KOPT-K1 (cell line): Measurements from ENCODE around the gene DENND2A.
"Not testable (repeated sequence)": the region's sequence is repeated elsewhere in the genome, so short reads cannot be mapped to it uniquely, and the experiment has no call there.

Experiments used
- H3K27ac ChIP-seq: fragments of 200-600 bp; sonication (generic); 2 replicates; pipeline ENCODE4 v1.5.1; 2016; ENCODE audit warnings: antibody characterized with exemption, mild to moderate bottlenecking, low read depth, low read length; ENCODE audit not compliant: poor library complexity, severe bottlenecking
- H3K36me3 ChIP-seq: fragments of 200-600 bp; sonication (generic); 2 replicates; pipeline ENCODE4 v1.5.1; 2017; ENCODE audit warnings: antibody characterized with exemption, mild to moderate bottlenecking, low read length, moderate library complexity; ENCODE audit not compliant: insufficient read depth
- H3K9me3 ChIP-seq: fragments of 200-600 bp; sonication (generic); 2 replicates; pipeline ENCODE4 v1.5.1; 2017; ENCODE audit warnings: antibody characterized with exemption, low read length, mild to moderate bottlenecking; ENCODE audit not compliant: insufficient read depth, poor library complexity, severe bottlenecking

Gene DENND2A

DNA sequence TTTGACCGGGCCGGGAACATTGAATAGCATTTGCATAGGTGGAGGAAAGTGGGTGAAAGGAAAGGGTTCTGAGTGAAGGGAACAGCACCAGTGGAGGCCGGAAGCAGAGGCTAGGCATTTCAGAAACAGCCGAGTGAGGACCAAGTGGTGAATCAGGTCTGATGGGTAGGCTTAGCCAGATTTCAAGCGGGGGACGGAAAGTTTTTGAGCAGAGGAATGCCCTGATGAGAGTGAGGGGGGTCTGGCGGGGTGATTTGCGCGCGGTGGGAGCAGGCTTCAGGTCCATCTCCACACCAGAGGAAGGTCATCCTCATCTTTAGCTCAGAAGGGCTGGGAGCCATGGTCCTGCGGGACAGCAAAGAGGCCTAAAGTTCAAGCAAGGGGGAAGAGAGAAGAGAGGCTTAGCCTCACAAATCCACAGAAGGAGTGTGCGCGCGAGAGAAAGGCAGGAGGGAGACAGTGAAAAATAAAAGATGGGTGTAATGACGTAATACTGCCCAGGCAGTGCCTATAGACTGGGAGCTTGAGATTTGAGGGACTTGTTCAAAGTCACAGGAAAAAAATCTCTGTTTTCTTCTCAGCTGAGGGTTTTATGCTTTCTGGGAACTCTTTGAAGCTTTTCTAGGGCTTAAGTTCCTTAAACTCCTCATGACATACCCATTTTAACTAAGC, 1.0 kb upstream of the DENND2A start:
- Histone ChIP-seq H3K27ac (no peak overlapping the region), H3K36me3 (no peaks in the 10 kb centered on the region), H3K9me3 (no peaks in the 10 kb centered on the region)

- no peak overlapping the region for H3K27ac ChIP-seq
- H3K36me3 ChIP-seq: no peaks in the 10 kb centered on the region
- H3K9me3 ChIP-seq: no peaks in the 10 kb centered on the region
Observed at GRCh38 chr7:140640060-140640637, 464 bp downstream of the DENND2A start.

DNA sequence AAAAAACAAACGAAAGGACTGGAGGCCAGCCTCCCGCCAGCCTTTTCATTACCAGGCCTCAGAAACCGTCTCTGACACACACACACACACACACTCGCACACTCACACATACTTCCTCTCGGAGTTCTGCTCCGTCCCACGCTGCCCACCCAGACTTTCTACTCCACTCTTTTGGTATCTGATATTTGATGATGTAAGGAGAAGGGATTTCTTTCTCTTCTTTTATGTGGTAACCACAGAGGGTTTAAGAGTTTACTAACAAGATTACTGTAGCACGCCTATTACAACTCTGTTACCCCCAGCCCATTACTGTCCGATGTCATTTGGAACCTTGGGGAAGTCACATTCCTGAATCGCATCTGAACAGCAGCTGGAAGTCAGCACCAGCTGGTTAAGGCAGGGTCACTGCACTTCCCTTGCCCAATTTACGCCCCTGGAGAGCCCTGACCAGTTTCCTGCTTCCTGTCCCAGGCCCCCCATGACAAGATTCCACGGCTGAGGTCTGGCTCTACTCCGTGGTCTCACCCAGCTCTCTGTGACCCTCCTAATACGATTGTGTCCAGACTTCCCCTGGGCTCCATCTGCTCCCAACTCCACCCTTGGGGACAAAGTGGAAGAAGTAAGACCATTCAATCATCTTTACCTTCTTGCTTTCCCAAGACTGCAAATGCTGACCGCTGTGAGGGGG, 1.1 kb downstream of the DENND2A start:
- Histone ChIP-seq H3K36me3 (no peaks in the 10 kb centered on the region), H3K9me3 (no peaks in the 10 kb centered on the region), H3K27ac (no peak overlapping the region)

DNA sequence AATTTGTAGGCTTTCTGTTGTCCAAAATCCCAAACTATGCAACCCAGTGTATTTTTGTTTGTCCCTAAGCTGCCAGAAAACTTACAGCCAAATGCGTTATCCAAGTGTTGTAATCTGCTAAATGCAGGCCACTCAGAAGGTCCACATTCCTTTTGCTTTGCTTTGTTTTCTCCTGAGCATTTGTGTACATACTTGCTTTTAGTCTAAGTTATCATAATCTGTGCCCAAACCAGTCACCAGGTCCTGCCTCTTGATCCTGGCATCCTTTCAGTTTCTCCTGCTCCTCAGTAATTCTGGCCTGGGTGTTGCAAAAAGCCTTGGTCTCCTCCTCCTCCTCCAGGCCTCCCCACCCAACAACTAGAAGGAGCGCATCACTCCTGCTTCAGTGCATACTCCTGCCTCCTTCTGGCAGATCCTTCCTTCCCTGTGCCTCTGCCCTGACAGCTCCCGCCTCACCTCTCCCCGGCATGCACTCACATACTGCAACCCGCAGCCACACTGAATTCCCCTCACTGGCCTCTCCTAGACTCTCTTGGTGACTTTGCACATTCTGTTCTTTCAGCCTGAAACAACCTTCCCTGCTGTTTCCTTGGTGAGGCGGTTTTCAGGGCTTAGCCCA, 2.3 kb downstream of the DENND2A start:
- no peak overlapping the region for H3K27ac ChIP-seq
- no peaks in the 10 kb centered on the region for H3K36me3 ChIP-seq
- no peaks in the 10 kb centered on the region for H3K9me3 ChIP-seq

- H3K9me3 ChIP-seq: no peaks in the 10 kb centered on the region
- no peak overlapping the region for H3K27ac ChIP-seq
Observed at GRCh38 chr7:140637400-140637799, 3.2 kb downstream of the DENND2A start.

DNA sequence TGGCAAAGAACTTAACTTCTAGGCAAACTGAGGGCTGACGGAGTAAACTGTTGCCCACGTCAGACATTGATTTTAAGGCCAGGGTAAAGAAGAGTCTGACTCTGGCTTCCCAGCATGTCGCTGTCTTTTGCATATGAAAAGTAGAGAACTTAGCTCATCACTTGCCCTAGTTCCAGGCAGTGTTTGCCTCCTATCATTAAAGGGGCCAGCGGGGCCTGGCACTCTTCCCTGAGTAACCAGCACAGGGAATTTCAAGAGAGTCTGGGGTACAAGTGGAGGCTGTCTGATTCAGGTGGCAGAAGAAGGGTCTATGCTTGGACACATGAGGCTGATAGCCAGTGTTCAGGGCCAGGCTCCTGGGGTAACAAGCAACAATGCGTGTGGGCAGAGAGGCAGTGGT, 4.8 kb downstream of the DENND2A start:
- Histone ChIP-seq H3K27ac (no peak overlapping the region), H3K9me3 (no peaks in the 10 kb centered on the region), H3K36me3 (no peaks in the 10 kb centered on the region)

More at GRCh38 chr7:140637400-140637799, 3.2 kb downstream of the DENND2A start:
- no peaks in the 10 kb centered on the region for H3K36me3 ChIP-seq

GRCh38 chr7:140635345-140635744, 5.3 kb downstream of the DENND2A start:
- Histone ChIP-seq H3K9me3 (no peaks in the 10 kb centered on the region), H3K36me3 (no peaks in the 10 kb centered on the region), H3K27ac (no peak overlapping the region)

- no peaks in the 10 kb centered on the region for H3K36me3 ChIP-seq
- H3K9me3 ChIP-seq: no peaks in the 10 kb centered on the region
- no peak overlapping the region for H3K27ac ChIP-seq
Observed at GRCh38 chr7:140631602-140632001, 9.0 kb downstream of the DENND2A start.

GRCh38 chr7:140631021-140631420, 9.6 kb downstream of the DENND2A start:
- Histone ChIP-seq H3K27ac (no peak overlapping the region), H3K36me3 (no peaks in the 10 kb centered on the region), H3K9me3 (no peaks in the 10 kb centered on the region)

DNA sequence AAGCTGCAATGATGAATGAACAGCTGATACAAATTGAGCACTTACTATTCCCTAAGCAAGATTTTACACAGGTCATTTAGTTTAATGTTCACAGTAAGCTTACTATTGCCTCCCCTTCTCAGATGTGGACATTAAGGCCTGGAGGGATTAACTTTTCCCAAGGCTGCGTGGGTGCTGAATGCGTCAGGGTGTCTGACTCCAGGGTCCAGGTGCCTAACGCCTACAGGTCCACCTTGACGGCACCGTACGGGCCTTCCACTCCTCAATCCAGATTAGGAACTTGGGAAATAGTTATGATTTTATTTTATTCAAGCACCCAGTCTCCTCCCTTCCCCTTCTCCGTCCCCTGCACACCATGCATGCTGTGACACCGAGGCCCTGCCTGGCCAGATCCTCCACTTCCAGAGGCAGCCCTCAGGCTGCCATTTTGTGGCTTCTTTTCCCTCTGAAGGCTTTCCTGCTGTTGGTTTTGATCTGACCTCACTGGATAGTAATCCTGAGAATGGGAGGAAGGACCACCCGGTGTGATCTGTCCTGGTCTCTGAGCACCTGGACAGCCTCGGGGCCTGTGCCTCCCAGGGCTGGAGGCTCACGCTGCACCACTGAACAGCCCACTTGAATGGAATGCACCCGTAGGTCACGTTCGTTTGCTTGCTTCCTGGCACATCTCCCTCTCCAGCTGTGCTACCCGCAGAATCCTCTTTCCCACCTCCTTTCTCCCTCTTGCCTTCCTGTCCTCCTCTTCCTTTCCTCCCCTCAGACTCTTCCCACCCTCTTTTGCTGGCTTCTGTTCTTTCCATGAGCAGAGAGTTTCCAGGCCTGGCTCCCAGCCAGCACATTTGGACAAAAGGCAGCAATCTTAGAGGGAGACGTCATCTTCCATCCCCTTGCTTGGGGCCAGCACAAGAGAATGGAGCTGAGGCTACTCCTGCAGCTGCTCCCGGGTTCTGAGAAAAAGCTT, 14.4 kb downstream of the DENND2A start:
- H3K27ac ChIP-seq: no peak overlapping the region
- no peaks in the 10 kb centered on the region for H3K36me3 ChIP-seq
- H3K9me3 ChIP-seq: no peaks in the 10 kb centered on the region

DNA sequence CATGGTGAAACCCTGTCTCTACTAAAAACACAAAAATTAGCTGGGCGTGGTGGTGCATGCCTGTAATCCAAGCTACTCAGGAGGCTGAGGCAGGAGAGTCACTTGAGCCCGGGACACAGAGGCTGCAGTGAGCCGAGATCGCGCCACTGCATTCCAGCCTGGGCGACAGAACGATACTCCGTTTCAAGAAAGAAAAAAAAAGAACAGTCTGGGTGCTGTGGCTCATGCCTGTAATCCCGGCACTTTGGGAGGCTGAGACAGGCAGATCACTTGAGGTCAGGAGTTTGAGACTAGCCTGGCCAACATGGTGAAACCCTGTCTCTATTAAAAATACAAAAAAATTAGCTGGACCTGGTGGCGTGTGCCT, 15.4 kb downstream of the DENND2A start:
- not testable (repeated sequence) for H3K9me3 ChIP-seq, H3K27ac ChIP-seq, H3K36me3 ChIP-seq

DNA sequence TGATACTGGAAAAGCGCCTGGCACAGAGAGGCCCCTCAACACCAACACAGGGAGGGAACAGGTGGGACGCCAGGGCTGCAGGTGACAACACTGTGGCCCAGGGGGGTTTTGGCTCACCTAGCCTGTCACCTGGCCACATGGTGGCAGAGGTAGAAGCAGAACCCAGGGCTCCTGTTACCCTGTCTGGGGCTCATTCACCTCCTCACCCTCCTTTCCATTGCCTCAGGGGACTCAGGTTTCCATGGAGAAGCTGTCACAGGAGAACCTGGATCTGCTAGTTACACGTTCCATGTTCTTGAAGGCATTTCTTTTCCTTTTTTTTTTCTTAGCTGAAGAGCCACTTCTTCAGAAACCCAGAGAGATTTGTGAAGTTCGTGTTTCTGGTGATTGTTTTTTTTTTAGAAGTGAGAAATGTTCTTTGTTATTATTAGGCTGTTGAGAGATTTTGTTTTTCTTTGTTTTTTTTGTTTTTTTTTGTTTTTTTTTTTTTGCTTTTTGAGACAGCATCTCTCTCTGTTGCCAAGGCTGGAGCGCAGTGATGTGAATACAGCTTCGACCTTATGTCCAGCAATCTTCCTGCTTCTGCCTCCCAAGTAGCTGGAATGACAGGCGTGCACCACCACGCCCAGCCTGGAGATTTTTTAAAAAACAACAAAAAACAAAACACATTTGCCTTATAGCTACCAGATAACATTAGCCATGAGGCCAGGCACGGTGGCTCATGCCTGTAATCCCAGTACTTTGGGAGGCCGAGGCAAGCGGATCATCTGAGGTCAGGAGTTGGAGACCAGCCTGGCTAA, 16.0 kb downstream of the DENND2A start:
- Histone ChIP-seq H3K36me3 (no peaks in the 10 kb centered on the region), H3K9me3 (no peaks in the 10 kb centered on the region), H3K27ac (no peak overlapping the region)

DNA sequence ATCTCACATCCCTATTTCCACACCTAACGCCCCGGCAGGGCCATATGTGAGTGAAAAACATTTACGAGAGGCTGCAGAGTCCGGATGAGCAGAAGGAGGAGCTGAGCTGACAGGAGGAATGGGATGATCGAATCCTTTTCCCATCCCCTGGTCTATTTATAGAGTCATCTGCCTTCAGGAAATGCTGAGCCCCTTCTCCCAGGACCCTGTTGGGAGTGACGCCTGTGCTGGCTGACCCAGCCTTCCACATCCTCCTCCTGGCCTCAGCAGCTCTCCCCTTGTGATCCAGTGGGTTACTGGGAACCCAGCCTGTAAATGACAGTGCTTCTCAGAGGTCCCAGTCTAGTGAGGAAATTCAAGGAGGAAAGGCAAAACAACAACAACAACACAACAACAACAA, 16.6 kb downstream of the DENND2A start:
- Histone ChIP-seq H3K36me3 (no peaks in the 10 kb centered on the region), H3K27ac (no peak overlapping the region), H3K9me3 (no peaks in the 10 kb centered on the region)

DNA sequence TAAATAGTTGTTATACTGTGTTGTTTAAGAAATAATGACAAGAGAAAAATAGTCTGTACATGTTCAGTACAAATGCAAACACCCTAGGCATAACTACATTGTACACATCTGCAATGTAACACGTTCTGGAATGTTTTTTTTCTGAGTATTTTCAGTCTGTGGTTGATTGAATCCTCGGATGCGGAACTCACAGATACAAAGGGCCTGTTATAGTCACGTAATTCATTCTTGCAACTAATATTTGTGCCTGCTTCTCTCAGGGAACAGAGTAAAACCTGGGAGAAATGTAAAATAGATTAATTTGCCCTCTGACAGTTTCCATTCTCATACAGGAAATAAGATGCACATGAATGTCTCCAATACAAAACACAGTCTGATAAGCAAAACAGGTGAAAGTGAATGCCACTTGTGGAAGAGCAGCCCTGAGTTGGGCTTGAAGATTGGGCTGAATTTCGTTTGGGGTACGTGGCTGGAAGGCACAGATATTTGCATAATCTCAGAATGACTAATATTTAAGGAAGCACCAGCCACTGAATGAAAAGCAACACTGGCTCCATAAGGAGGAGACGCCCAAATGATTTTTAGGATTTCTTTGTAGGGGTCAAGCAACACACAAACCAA, 19.1 kb downstream of the DENND2A start:
- no peak overlapping the region for H3K27ac ChIP-seq
- H3K9me3 ChIP-seq: no peaks in the 10 kb centered on the region
- H3K36me3 ChIP-seq: no peaks in the 10 kb centered on the region
